GM12874 (cell line): ENCODE data around the gene GNAO1.

Experiments used
- CTCF ChIP-seq: IDR thresholded peaks from 2 replicates; pipeline ENCODE4 v1.5.1; 2011; ENCODE audit warnings: low read depth, mild to moderate bottlenecking, control low read depth, low read length, moderate library complexity; ENCODE audit not compliant: insufficient read depth

GNAO1 gene

GRCh38 chr16:56369202-56369601 lies 177.9 kb downstream of the GNAO1 start:
- TF ChIP-seq CTCF, result no peak

GRCh38 chr16:56370185-56370874 lies 179.0 kb downstream of the GNAO1 start:
- no peak for TF ChIP-seq CTCF

DNA sequence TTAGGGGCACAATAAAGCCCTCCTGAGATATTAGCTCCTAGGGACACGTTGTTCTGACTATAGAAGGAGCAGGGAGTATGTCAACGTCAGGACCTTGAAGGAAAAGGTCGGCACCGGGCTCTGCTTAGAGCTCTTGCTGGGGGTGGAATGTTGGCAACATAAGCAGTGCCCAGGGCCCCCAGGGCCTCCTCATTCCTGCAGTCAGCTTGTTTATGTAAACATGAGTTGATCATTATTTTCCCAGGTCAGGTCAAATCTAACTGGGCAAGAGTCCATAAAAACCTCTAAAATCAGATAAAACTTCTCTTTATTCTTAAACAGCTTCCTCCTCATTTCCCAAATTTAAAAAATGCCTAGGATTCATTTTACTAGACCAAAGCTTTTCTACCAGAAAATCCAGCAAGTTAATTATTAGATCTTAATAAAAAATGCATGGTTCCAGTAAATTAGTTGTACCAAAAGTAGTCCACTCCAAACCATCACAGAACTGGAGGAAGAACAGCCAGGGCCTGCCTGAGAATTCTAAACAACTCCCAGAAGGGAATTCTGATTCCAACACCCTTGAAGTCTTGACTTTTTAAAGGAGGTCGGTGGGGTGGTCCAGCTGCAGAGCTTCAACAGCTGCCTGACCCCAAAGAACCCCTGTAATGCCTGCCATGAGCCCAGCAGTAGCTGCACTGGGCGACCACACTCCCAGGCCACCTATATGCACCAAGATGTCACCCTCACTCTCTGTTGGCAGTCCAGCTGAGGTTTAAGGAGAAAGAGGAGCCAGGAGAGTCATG lies 179.8 kb downstream of the GNAO1 start:
- no peak for TF ChIP-seq CTCF

- TF ChIP-seq CTCF, result no peak
Measured at GRCh38 chr16:56371660-56371937, 180.3 kb downstream of the GNAO1 start.

DNA sequence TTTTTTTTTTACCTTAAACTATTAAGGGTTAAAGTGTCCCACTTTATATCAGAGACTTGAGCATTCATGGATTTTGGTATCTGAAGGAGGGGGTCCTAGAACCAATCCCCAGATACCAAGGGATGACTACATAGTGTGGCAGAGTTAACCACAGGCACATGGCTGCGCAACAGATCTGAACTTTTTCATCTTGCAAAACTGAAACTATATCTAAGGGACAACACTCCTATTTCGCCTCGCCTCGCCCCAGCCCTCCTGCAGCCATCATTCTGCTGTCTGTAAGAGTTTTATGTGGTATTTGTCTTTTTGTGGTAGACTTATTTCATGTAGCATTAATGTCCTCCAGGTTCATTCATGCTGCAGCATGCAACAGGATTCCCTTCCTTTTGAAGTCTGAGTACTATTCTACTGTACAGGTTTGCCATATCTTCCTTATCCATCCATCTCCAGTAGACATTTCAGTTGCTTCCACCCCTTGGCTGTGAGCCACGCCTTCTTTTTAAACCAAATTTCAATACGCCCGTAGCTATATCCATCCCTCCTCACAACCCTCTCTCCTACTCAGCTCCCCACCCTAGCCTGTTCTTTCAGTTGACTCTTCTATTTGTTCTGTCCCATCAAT lies 180.8 kb downstream of the GNAO1 start:
- TF ChIP-seq CTCF, result no peak

- TF ChIP-seq CTCF, result no peak
Measured at GRCh38 chr16:56373003-56373402, 181.7 kb downstream of the GNAO1 start.

DNA sequence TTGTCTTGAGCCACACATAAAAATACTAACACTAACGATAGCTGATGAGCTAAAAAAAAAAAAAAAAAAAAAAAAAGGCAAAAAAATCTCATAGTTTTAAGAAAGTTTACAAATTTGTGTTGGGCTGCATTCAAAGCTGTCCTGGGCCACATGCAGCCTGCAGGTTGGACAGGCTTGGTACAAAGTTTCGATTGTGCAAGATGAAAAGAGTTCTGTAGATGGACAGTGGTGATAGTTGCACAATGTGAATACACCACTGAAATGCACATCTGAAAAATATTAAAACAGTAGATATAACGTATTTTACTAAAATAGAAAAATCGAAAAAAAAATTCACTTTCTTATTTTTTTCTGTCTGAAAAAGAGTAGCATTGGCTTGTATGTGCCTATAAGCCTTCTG lies 191.2 kb downstream of the GNAO1 start:
- TF ChIP-seq CTCF, result no peak
